ENCODE measurements around the gene MPP2.

DNA sequence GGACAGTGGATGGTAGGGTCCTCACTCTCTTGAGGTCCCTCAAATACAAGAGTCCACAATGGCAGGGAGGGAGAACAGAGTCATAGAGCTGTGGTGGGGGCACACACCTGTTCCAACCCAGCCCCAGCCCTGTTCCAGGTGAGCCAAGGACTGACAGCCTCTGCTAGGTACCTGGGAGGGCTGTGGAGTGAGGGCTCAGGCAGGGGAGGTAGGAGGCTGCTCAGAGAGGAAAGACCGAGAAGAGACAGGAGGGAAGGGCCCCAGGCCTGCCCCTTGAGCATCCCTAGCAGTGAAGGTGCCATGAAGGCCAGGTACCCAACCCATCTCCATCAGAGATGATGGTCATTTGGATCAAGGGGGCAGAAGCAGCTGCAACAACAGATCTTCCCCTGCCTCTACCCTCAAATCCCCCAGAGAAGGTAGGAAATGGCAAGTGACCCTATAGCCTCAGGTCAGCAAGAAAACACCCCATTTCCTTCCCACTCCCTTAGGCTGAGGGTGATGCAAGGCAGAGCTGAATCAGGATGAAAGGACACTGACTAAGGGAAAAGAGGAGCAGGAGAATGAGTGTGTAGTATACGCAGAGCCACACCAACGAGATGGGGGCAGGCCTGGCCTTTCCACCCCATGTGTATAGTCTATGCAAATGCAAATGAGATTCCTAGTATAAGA, 31.7 kb downstream of the MPP2 start:
- TF ChIP-seq, protein P1, sequence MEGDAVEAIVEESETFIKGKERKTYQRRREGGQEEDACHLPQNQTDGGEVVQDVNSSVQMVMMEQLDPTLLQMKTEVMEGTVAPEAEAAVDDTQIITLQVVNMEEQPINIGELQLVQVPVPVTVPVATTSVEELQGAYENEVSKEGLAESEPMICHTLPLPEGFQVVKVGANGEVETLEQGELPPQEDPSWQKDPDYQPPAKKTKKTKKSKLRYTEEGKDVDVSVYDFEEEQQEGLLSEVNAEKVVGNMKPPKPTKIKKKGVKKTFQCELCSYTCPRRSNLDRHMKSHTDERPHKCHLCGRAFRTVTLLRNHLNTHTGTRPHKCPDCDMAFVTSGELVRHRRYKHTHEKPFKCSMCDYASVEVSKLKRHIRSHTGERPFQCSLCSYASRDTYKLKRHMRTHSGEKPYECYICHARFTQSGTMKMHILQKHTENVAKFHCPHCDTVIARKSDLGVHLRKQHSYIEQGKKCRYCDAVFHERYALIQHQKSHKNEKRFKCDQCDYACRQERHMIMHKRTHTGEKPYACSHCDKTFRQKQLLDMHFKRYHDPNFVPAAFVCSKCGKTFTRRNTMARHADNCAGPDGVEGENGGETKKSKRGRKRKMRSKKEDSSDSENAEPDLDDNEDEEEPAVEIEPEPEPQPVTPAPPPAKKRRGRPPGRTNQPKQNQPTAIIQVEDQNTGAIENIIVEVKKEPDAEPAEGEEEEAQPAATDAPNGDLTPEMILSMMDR (IDR thresholded peaks at IDR 0.05), result no peak
- TF ChIP-seq POLR2A (IDR thresholded peaks at IDR 0.05), result no peak
